8988T (cell line): Measurements from ENCODE around the gene ASTN2.

ENCODE experiments used
- DNase-seq: peaks from one replicate; pipeline ENCODE4 v3.0.0; 2011

ASTN2 gene

DNA sequence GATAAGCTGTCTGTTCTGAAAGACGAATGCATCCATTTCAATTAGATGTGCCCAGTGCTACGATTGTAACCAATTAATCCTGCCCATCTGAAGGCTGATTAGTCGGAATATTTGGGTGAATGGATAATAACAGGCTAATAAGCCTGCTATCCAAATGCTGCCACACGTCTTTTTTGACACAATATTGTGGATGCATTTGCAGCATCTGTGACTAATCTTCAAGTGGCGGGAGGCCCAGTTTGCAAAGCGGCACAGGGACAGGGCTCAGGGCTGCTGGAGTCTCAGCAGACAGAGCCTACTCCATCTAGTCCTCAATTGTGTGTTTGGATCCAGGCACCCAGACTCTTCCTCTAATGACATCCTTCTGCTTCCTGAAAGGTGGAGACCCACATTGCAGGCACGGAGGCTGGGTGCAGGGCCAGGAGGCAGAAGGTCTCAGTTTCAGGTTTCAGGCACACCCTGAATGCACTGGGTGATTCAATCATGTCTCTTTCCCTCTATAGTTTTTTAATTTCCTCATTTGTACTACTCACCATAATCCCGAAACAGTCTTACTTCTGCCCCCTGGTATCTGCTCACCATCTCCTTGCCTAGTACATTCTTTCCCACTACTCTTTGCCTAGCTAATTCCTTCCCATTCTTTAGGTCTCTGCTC lies 169.6 kb downstream of the ASTN2 start:
- DNase-seq, result no peak

DNA sequence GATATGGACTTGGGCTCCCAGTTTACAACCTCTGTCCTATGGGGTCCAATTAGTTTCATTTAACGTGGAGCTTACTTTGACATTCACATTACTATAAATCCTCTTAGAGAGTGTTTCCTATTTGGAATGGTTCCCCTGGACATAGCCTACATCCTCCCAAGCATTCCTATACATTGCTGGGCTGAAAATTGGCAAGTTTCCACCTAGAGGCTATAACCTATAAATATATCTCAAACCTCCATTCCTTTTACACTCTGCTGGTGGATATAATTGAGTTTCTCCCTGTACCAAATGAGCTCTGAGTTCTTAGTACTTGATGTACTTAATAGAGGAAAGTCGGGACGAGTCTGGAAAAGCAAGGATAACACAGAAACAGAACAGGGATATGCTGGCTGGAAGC lies 172.8 kb downstream of the ASTN2 start:
- DNase-seq, result no peak

DNA sequence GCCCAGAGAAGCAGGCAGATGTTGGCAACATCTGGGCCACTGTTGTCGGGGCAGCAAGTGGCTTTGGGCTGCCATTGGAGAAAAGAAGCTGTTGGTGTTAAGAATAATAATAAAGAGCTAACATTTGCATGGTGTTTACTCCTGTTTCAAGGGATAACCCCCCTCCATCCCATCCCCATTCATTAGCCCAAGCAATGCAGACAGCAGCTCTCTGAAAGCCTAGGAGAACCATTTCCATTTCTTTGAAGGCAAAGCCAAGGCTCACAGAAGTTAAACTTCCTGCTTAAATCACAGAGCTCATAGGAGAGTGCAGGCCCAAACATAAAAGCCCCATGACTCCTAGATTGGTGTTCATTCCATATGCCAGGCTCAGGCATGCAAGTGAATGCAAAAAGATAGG lies 175.4 kb downstream of the ASTN2 start:
- no peak for DNase-seq

DNA sequence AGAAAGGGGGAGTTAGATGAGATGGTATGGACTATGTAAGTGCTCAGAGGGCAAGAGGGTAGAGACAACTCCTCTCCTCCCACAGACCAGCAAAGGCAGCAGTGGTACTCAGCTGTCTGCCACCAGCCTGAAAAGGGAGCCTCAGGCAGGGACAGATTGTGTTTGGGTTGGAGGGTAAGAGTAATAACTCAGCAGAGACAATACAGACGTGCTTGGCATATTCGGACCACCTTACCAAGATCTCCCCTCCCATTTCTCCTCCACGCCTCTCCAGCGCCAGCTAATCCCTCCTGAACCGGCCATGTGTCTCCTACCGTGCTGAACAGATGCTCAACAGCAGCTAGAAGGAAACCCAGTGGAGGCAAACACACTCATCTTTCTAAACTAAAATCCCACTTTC lies 180.8 kb downstream of the ASTN2 start:
- DNase-seq, result no peak

DNA sequence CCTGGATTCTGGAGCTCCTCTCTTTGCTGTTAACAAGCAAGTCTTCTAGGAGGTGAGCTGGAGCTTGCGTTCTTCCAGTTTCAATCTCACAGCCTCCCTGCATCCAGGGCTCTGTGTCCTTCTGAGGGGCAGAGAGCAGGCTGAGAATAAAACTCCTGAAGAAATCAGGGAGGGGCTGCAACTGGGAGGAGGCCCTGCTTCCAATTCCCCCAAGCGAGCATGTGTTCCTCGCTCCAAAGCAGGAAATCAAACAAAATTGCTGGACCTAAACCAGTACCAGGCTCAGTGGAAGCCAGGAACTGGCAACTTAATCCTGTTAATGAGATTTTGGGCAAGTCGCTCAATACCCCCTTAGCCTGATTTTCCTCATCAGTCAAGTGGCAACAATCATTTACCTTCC lies 181.8 kb downstream of the ASTN2 start:
- no peak for DNase-seq

DNA sequence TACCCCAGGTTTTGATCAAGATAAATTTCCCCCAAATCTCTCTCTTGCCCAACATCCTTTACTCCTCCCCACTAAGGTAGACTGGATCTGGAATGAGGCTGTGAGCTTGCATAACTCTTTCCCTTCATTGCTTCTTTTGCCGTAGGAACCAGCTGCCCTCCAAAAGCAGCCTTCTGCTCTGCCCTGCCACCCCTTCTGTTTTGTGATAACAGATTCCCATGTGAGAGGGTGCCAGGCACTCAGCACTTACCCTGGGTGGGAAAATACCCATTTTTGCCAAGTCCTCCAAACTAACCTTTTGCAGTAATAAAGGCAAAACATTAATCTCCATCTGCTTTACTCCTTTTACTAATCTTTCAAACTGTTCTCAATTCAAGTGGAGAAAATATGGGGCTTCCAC lies 182.6 kb downstream of the ASTN2 start:
- no peak for DNase-seq

DNA sequence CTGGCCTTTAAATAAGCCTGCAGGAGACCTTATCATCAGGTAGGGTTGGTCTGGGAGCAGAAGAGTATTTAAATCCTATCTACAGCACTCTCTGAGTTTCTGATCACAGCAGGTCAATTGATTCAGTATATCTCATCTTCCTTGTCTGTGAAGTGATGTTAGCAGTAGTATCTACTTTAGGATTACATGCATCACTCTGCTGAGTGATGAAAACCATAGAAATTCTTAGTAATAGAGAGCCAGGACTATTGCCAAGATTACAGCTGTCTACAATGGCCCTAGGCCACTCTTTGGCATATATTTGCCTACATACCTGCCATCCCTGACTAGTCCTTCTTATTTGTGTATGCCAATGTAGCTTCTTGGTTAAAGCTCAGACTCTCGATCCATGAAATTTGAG lies 183.8 kb downstream of the ASTN2 start:
- DNase-seq, result no peak

DNA sequence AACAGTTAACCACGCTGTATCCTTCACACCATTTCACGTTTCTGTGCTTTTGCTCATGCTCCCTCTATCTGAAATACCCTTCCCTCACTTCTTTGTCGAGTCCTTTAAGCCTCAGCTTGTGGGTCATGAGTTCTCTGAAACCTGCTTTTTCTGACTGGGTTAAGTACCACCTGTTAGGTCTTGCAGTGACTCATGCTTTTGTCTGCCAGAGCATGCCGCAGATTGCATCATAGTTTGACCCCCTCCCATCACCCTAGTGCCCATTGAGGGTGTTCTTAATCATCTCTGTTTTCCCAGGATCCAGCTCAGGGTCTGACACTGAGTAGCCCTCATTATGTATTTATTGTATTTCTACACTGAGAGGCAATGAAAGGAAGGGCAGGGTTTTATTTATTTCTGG lies 190.2 kb downstream of the ASTN2 start:
- no peak for DNase-seq

DNA sequence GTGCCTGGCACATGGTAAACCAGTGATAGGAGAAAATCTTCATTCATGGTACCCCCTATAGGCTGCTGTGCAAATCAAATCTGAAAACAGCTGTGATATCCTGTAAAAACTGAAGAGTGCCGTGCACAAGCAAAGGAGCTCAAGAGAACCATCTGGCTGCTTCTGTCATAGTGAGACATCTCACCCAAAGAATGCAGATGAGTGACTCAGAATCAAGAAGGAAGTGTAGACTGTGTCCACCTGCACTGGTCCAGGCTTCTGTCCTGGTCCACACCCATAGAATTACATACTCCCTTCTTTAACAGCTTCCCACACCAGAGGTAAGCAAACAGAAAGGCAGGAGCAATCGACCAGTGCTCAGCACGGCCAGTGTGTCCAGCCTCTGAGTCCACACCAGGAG lies 195.9 kb downstream of the ASTN2 start:
- no peak for DNase-seq

DNA sequence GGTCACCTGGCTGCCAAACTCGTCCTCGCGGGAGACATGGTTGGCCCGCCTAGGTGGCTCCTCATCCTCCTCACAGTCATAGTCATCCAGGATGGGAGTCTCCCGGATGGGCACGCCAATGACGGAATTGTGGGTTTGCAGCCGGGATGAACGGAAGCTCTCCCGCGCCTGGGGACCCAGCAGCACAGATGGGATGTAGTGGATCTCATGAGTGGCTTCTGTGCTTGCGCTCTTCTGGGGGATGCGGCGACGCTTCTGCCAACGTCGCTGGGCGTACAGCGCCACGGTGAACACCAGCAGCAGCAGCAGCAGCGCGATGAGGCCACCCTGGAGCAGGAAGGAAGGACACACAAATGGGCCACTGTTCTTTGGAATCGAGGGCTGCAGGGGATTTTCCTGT lies 200.4 kb downstream of the ASTN2 start:
- DNase-seq, result no peak

DNA sequence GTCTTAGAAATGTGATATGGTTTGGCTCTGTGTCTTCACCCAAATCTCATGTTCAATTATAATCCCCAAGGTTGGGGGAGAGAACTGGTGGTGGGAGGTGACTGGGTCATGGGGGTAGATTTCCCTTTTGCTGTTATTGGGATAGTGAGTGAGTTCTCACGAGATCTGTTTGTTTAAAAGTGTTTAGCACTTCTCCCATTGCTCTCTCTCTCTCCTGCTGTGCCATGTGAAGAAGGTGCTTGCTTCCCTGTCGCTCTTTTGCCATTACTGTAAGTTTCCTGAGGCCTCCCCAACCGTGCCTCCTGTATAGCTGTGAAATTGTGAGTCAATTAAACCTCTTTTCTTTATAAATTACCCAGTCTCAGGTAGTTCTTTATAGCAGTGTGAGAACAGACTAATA lies 203.6 kb downstream of the ASTN2 start:
- no peak for DNase-seq

DNA sequence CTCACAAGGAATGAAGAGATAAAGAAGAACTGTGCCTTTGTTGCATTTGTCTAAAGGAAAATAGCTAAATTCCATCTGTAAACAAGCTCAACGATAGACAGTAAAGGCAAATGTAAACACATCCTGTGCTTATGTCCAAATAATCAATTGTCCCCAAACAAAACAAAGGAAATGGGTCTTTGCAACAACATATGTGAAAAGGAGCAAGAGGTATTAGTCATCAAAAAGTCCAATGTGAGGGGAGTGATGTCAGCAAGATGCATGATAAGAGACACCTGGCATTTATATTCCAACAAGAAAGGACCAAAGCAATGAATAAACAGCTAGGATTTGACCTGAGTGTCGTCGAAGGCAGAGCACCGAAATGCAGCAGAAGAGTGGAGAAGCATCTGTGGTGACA lies 209.1 kb downstream of the ASTN2 start:
- DNase-seq, result no peak

DNA sequence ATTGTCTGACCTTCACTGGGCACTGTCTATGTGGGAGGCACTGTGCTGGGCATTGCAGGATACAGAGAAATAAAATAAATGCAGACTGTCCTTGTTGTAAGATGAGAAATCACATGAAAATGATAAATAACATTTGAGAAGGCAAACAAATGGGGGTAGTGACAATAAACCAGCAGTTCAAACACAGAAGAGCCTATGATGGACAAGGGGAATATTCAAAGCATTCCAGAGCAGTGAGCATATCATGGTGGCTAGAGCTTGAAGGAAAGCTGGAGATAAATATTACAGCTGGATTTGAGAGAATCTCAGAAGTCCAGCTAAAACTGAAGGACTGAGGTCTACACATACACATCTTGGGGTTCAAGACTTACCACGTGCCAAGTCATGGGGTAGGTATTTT lies 209.9 kb downstream of the ASTN2 start:
- no peak for DNase-seq

DNA sequence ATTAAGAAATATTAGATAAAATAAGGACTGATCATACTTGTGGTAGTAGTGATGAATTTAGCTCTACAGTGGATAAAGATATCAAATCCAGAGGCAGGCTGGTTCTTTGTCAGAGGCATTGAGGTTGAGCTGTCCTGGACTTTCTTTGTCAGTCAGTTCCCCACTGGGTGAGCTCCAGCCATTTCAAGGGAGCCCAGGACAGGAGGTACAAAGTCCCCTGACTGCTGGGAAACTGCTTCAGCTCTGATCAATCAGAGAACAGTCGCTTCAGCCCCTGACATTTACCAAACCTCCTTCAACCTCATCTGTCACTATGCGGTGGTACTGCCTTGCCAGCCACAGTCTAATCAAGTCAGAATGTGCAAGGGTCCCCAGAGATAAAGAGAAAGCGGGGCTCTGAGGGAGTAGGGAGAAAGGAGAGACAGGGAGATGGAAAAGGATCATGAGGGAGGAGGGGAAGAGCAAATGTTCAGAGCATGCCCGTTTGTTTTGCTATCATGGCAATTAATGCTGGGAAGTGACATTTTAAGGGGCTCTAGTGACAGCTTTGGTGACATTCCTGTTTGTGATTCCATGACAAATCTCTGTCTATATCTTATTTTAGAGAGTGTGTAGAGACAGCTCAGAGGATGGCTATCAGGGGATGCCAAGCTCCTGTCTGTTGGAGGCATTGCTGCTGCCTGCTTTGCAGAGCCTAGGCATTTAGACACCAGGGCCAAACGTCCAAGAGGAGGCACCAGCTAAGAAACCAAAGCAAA lies 223.2 kb downstream of the ASTN2 start:
- no peak for DNase-seq

DNA sequence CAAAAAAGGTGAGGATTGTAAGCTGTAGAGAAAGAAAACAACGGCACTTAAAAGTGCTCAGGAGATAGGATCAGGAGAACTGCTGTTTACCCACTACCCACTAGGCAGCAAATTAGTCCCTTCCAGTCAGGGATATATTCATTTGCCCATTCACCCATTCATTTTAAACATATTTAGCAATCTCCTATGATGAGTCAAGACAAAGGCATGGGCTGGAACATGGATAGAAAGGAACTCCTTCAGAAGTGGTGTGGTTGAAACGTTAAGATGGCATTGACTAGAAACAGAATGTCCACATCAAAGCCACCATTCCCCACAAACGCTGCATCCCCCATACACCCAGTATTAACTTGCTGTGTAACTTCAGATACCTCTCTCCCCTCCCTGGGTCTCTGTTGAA lies 225.7 kb downstream of the ASTN2 start:
- no peak for DNase-seq

DNA sequence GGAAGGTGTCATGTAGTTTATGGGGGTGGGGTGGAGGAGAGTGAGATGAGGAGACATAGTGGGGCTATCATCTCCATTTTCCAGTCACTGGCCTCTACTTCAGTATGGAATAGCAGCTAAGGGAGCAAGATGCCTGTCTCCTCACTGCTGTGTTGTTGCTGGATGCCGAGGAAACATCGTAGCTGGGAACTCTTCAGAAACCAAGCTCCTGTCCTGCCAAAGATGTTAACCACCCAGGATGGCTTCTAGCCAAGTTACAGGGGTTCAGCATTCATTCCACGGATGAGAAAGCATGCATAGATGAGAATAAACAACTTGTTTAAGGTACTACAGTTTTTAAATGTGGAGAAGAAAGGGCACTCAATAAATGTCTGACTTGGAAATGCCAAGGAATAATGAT lies 226.5 kb downstream of the ASTN2 start:
- no peak for DNase-seq

DNA sequence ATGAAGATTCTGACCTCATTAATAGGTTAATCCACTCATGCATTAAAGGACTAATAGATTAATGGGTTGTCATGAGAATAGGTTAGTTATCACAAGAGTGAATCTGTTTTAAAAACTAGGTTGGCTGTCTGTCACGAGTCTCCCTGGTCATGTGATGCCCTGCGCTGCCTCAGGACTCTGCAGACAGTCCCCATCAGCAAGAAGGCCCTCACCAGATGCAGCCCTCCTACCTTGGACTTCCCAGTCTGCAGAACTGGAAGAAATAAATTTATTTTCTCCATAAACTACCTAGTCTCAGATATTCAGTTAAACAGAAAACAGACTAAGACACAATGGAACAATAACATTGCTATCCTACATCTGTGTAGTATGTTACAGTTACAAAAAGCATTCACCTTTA lies 227.4 kb downstream of the ASTN2 start:
- no peak for DNase-seq

DNA sequence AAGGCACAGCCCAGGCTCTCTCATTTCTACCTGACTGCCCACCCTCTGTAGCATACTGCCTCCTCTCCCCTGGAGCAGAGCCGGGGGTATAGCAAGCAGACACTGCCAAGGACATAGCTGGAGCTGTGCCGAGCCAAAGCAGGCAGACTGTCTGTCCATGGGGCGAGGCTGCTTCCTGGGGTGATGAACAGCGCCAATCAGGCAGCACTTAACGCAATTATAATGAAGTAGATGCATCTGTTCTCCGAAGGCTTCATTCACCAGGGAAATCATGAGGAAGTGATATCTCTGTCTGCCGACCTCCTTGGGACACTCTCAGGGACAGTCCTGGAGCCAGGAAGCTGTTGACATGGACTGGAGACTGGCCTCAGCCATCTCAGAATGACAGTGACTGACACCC lies 230.7 kb downstream of the ASTN2 start:
- no peak for DNase-seq

DNA sequence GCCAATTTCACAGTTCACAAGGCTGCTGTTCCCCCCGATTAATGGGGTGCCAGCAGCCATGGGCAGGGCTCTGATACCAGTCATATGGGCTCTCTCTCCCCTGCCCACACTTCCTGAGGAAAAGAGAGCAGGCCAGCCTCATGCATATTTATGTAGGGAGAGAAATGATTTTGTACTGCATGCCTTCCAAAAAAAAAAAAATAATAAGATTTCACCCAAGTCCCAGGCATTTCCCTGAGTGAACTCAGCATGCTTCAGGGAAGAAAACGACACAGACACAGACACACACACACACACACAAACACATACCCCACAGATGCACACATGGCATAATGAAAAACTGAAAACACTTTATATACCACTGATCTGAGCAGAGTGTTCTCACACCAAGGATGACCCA lies 232.8 kb downstream of the ASTN2 start:
- DNase-seq, result no peak

DNA sequence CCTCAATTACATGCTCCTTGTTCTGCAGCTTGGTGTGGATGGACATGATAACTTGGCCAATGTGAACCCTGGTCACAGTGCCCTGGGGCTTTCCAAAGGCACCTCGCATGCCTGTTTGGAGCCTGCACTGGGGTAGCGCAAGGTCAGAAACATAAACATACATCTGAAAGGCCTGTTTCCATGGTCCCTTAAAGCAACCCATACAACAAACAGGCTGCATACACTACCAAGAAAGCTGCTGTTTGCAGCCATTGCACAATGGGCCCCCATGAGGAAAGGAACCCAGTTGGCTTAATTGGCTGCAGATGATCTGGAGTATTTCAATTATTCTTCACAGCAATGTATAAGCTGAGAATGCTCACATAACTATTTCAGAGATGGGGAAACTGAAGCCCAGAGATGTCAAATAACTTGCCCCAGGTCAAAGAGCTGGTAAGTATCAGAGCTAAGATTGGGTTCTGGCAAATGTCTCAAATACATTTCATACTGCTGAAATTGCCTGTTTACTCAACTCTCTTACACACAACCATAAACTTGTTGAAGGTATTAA lies 233.9 kb downstream of the ASTN2 start:
- DNase-seq, result no peak

DNA sequence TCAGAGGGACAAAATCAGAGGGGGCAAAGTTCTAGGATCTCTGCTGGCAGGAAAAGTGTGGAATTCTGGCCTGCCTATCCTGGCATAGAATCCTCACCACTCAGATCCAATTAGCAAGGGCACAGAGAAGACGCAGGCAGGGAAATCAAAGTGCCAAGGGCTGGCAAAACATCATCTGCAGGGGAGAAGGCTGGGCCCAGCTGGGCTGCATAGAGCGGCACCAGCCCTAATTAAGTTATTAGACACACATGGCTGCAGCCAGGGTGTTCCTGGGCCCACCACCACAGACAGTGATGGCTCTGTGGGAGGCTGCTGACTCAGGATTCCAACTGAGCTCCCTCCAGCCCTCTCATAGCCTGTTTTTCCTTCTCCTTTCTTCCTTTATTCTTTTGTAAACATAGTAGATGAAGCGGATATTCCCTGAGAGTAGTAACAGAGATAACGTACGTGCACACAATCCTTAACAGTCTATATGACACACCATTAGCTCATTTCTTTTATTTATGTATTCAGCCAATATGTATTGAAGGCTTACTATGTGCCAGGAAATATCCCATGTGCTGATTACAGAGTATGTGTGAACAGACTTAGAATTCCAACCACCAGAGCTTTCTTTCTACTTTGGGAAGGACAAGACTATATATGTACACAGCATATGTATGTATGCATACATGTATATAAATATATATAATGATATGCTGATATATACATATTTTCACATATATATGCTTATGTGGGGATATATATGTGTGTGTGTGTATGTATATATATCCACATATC lies 236.1 kb downstream of the ASTN2 start:
- no peak for DNase-seq

DNA sequence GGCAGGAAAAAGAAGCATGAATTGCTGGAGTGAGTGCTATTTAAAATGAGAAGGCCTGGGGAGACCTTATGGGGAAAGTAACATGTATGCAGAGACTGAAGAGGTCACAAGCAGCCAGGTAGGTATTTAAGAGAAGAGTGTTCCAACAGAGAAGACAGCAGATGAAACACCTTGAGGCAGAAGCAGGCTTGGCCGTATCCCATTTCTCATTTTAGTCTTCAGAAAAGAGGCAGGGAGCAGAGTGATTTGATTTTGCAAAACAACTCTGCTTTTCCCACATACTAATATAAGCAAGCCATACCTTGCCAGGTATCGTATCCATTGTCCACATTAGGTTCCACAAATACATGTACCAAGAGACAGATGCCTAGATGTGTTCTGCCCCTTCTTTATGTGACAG lies 244.3 kb downstream of the ASTN2 start:
- DNase-seq, result no peak

DNA sequence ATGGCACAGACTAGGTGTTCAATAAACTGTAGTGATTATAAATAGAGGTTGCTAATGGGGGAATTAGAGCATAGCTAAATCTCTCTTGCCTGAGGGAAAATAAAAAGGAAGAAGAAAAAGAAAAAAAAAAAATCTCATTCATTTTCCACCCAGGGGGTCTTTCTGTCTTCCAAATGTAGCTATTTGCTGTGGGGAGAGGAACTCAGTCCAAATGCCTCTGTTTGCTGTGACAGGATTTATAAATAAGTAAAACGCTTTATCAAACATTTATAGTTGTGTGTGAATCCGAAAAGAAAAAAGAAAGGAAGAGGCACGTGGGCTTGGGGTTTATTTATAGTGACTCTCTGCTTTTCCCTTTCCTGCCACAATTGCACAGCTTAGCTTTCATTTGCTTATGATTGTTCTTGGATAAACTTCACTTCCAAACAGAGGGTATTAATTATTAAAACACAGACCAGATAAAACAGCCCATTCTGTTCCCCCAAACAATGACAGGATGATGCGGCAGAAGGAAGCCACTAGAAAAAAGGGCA lies 245.7 kb downstream of the ASTN2 start:
- DNase-seq, result no peak

DNA sequence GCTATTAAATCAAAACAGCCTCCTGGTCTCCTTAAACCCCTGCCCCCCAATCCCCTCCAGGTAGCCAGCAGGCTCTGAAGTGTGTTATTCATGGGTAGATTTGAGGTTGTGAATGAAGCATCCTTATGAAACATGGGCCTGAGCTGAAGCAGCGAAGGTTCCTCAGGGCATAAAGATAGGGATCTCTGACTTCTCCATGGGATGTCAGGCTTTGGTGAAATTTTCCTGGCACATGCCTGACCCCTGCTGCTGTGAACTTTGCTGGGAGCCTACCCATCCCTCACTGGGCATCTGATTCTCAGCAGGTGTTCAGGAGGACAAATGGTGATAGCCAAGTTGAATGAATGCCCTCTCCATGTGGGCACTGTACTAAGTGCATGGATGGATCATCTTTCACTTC lies 250.3 kb downstream of the ASTN2 start:
- DNase-seq, result no peak
